ENCODE measurements around the gene MACROD2. TPM values are rescaled to one million over a fixed set of nuclear protein-coding genes. Genes with fewer than 3 reads are reported as not detected.

Gene MACROD2
- total RNA-seq, 1 experiment from 2014 or later, result 3.1 TPM

DNA sequence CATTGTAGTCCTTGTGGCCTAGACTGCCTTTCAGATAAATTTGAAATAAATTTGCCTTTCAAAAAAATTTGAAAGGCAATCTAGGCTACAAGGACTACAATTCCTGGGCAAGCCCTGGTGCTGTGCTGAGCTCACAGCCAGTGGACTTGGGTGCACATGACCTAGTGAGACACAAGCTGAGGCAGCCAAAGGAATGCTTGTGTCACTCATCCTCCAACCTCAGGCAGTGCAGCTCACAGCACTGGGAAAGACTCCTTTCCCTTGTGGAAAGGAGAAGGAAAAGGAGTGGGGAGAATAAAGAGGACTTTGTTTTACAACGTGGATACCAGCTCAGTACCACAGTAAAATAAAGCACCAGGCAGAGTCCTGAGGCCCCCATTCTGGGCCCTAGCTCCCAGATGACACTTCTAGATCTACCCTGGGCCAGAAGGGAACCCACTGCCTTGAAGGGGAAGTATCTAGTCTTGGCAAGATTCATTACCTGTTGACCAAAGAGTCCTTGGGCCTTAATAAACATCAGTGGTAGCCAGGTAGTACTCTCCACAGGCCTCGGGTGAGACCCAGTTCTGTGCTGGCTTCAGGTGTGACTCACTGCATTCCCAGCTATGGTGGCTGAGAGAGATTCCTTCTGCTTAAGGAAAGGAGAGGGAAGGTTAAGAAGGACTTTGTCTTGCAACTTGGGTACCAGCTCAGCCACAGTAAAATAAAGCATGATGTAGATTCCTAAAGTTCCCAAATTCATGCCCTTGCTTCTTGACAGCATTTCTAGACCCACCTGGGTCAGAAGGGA is 1001.8 kb downstream of the MACROD2 start:
- Mint-ChIP-seq H3K36me3 (ENCODE audit: insufficient read depth, unreplicated experiment) (no peaks in the 10 kb centered on the region), H3K4me1 (ENCODE audit: insufficient read depth, unreplicated experiment) (peaks cover 27% of the 10 kb centered on the region), H3K27ac (ENCODE audit: low read depth, unreplicated experiment) (peak overlapping the region; percentile 54), H3K4me3 (ENCODE audit: unreplicated experiment) (no peak overlapping the region), H3K9me3 (ENCODE audit: unreplicated experiment) (peaks cover 9% of the 10 kb centered on the region), H3K27me3 (ENCODE audit: insufficient read depth, unreplicated experiment) (no peaks in the 10 kb centered on the region)
- CTCF ChIA-PET, result interaction anchor here (0.8 to 1.7 kb wide), 3 partner anchors 64 to 663 kb away, joined by 3 to 4 read pairs (median 3); no protein-coding TSS in a partner anchor
- TF ChIP-seq, protein P1, sequence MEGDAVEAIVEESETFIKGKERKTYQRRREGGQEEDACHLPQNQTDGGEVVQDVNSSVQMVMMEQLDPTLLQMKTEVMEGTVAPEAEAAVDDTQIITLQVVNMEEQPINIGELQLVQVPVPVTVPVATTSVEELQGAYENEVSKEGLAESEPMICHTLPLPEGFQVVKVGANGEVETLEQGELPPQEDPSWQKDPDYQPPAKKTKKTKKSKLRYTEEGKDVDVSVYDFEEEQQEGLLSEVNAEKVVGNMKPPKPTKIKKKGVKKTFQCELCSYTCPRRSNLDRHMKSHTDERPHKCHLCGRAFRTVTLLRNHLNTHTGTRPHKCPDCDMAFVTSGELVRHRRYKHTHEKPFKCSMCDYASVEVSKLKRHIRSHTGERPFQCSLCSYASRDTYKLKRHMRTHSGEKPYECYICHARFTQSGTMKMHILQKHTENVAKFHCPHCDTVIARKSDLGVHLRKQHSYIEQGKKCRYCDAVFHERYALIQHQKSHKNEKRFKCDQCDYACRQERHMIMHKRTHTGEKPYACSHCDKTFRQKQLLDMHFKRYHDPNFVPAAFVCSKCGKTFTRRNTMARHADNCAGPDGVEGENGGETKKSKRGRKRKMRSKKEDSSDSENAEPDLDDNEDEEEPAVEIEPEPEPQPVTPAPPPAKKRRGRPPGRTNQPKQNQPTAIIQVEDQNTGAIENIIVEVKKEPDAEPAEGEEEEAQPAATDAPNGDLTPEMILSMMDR (IDR thresholded peaks at IDR 0.05; ENCODE audit: unreplicated experiment), result no peak
- DNase-seq (ENCODE audit: unreplicated experiment), result no peak
- POLR2A ChIA-PET, result interaction anchor here (1.0 to 2.1 kb wide), 3 partner anchors 63 to 660 kb away, joined by 4 to 10 read pairs (median 5); partner anchors contain the start of gene FLRT3
- intact Hi-C loops (cut with micrococcal nuclease), result loop anchor here (10.0 kb wide), 1 partner anchor 122 kb away; no protein-coding TSS in a partner anchor
- no TSS peak for BruUV-seq (replicated peaks)

DNA sequence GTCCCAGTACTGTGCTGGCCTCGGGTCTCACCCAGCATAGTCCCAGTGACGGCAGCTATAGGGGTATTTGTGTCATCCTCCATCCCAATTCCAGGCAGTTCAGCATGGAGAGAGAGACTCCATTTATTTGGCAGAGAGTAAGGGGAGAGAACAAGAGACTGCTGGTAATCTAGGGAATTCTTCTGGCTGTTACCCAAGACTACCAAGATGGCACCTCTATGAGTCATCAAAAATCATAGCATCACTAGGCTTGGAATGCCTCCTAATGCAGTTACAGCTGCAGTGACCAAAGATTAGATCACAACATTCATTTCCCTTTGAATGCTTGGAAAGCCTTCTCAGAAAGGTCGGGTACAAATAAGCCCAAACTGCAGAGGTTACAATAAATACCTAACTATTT is 1002.5 kb downstream of the MACROD2 start:
- Mint-ChIP-seq H3K27me3 (ENCODE audit: insufficient read depth, unreplicated experiment) (no peaks in the 10 kb centered on the region), H3K4me3 (ENCODE audit: unreplicated experiment) (no peak overlapping the region), H3K27ac (ENCODE audit: low read depth, unreplicated experiment) (peak overlapping the region; percentile 54), H3K4me1 (ENCODE audit: insufficient read depth, unreplicated experiment) (peaks cover 20% of the 10 kb centered on the region), H3K9me3 (ENCODE audit: unreplicated experiment) (peaks cover 9% of the 10 kb centered on the region), H3K36me3 (ENCODE audit: insufficient read depth, unreplicated experiment) (no peaks in the 10 kb centered on the region)
- ChIA-PET CTCF (interaction anchor here (0.8 to 1.7 kb wide), 2 partner anchors 126 to 663 kb away, joined by 3 to 4 read pairs; no protein-coding TSS in a partner anchor), POLR2A (interaction anchor here (0.7 to 2.1 kb wide), 4 partner anchors 48 to 1197 kb away, joined by 3 to 10 read pairs (median 4); partner anchors contain the start of gene FLRT3)
- no TSS peak for BruUV-seq (replicated peaks)
- intact Hi-C loops (cut with micrococcal nuclease), result loop anchor here (10.0 kb wide), 1 partner anchor 123 kb away; no protein-coding TSS in a partner anchor
- TF ChIP-seq, protein P1 (IDR thresholded peaks at IDR 0.05; ENCODE audit: unreplicated experiment), result no peak
- peak; percentile 90 for DNase-seq (ENCODE audit: unreplicated experiment)

DNA sequence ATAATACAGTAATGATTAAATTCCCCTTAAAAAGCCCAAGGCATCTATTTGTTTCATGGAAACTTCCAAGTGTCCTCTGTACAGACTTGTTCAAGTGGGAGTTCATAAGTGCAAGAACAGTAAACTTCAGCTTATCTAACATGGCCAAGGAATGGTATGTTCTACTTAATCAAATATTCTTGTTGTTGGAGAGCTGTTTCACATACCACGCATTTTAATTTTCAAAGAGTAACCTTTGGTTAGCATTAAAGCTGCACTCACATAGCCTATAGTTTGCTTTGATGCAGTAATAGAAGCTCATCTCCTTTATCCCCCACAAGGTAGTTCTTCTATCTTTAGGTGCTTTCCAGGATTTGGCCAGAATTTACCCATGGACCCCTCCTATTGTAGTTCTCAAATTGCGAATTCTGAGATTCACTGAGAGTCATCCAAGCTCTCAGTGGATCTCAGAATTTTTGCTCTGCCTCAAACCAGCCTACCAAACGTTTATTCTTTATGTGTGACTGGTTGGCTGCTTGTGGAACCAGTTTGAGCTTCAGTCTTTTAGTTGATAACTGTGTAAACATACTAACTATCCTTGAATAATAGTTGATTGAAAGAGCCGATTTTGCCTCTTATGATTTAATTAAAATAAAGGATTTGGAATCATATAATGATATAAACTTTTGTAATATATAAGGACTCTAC is 1010.1 kb downstream of the MACROD2 start:
- POLR2A ChIA-PET, result interaction anchor here (0.5 to 3.1 kb wide), 9 partner anchors 8 to 585 kb away, joined by 3 to 15 read pairs (median 4); no protein-coding TSS in a partner anchor
- BruUV-seq (replicated peaks), result no TSS peak
- TF ChIP-seq, protein P1 (IDR thresholded peaks at IDR 0.05; ENCODE audit: unreplicated experiment), result no peak
- no peaks in the 10 kb centered on the region for H3K36me3 Mint-ChIP-seq (ENCODE audit: insufficient read depth, unreplicated experiment)
- no peaks in the 10 kb centered on the region for H3K9me3 Mint-ChIP-seq (ENCODE audit: unreplicated experiment)
- no peak overlapping the region for H3K4me3 Mint-ChIP-seq (ENCODE audit: unreplicated experiment)
- H3K4me1 Mint-ChIP-seq (ENCODE audit: insufficient read depth, unreplicated experiment), result no peaks in the 10 kb centered on the region
- H3K27me3 Mint-ChIP-seq (ENCODE audit: insufficient read depth, unreplicated experiment), result no peaks in the 10 kb centered on the region
- intact Hi-C loops (cut with micrococcal nuclease), result no loop called here
- DNase-seq (ENCODE audit: unreplicated experiment), result no peak
- CTCF ChIA-PET, result interaction anchor here (0.5 to 1.1 kb wide), 4 partner anchors 11 to 801 kb away, joined by 3 read pairs; no protein-coding TSS in a partner anchor
- no peak overlapping the region for H3K27ac Mint-ChIP-seq (ENCODE audit: low read depth, unreplicated experiment)

DNA sequence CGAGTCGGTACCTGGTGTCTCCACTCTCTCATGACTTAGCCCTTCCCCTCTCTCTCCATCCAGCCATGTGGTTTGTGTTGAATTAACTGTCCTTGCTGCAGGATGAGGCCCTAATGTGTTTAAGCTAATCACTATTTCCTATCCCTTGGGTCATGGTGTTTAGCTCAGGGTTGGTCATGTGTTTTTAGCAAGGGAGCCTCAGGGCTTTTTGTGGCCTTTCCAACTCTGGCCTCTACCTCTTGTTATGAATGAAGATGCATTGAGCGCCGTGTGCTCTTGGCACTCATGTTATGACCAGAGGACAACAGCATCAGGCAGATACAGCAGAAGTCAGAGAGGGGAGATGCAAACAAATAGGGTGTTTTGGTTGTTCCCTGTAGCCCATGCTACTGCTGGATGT is 1016.3 kb downstream of the MACROD2 start:
- no peak for DNase-seq (ENCODE audit: unreplicated experiment)
- intact Hi-C loops (cut with micrococcal nuclease), result no loop called here
- H3K27ac Mint-ChIP-seq (ENCODE audit: low read depth, unreplicated experiment), result no peak overlapping the region
- ChIA-PET CTCF (interaction anchor here (0.7 to 1.0 kb wide), 2 partner anchors 54 to 674 kb away, joined by 3 read pairs; no protein-coding TSS in a partner anchor), POLR2A (interaction anchor here (0.7 kb wide), 2 partner anchors 15 to 25 kb away, joined by 3 to 4 read pairs; no protein-coding TSS in a partner anchor)
- H3K4me1 Mint-ChIP-seq (ENCODE audit: insufficient read depth, unreplicated experiment), result no peaks in the 10 kb centered on the region
- no TSS peak for BruUV-seq (replicated peaks)
- TF ChIP-seq, protein P1 (IDR thresholded peaks at IDR 0.05; ENCODE audit: unreplicated experiment), result no peak
- H3K9me3 Mint-ChIP-seq (ENCODE audit: unreplicated experiment), result no peaks in the 10 kb centered on the region
- no peaks in the 10 kb centered on the region for H3K36me3 Mint-ChIP-seq (ENCODE audit: insufficient read depth, unreplicated experiment)
- H3K4me3 Mint-ChIP-seq (ENCODE audit: unreplicated experiment), result no peak overlapping the region
- no peaks in the 10 kb centered on the region for H3K27me3 Mint-ChIP-seq (ENCODE audit: insufficient read depth, unreplicated experiment)

Measured in MCF 10A (cell line).